HG03432 (cell line): ENCODE data around the gene DIAPH3.

Source experiments
- ATAC-seq: cut with Tn5 transposase; IDR thresholded peaks from one replicate; pipeline ENCODE4 v1.9.1; 2021; ENCODE audit warnings: mild to moderate bottlenecking, moderate library complexity; ENCODE audit not compliant: unreplicated experiment

The DIAPH3 gene

DNA sequence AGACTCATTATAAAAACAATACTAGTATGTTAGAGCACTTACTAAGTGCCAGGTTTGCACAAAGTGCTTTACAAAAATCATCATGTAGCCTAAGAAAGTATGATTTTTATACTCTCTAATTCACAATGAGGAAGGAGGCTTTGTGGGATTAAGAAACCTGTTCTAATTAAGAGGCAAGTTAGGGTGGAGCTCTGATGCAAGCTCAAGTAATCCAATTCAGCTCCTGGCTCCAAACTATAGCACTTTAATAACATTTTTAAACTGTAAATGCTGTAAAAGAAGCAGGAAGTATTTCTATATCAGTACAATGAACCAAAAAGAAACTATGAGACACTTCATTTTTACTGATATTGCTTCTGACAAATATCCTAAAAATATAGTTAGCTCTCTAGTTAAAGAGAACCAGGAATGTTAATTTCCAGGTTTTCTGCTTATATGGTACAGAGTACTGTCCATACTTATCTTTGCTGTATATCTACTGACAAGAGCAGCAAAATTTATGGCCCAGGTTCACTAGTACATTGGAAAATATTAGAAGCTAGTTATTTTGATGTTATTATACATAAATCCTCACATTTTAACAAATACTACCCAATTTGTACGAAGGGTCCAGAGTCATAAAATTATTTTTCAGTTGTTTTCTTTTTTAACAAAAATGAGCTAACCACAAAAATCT lies 482.0 kb downstream of the DIAPH3 start:
- ATAC-seq: no peak

DNA sequence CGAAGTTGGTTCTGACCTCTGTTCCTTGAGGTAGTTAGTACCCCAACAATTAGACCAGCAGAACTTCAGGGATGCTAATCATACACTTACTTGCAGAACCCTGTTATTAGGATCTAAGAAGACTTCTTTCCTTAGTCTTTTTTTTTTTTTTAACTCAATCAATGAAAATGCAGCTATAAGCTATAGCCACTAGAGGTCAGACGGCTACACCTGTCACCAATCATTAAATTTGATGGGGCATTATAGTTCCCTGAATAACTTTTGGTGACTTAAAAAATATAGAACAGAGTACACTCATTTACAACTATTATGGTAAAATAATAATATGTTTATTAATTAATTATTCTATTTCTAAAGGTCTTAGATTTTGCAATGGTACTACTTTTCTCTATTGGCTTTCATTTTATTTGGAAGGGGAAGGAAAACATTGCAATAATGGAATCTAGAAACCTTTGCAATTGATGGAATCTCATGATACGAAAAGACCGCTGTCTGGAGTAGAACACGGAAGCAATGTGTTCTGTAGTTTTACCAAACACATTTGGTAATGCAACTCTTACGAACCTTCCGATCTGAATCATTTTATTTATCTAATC lies 483.2 kb downstream of the DIAPH3 start:
- ATAC-seq: peak; percentile 51

DNA sequence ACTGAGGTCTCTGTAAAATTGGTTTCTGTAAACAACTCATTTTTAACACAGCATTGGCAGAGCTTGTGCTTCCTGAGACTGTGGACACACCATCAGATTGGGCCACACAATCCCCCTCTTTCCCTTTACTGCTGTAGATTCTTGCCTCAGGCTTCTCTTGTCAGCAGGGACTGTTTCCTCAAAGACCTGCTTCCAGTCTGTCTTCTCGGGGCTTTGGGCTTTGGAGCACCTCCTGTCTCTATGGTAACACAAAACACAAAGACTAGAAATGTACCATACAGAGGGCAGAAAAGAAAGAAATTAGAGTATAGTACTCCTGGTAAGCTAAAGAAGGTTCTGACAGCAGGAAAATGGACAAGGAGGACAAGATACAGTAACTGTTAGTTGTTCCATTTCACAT lies 484.5 kb downstream of the DIAPH3 start:
- ATAC-seq: no peak

DNA sequence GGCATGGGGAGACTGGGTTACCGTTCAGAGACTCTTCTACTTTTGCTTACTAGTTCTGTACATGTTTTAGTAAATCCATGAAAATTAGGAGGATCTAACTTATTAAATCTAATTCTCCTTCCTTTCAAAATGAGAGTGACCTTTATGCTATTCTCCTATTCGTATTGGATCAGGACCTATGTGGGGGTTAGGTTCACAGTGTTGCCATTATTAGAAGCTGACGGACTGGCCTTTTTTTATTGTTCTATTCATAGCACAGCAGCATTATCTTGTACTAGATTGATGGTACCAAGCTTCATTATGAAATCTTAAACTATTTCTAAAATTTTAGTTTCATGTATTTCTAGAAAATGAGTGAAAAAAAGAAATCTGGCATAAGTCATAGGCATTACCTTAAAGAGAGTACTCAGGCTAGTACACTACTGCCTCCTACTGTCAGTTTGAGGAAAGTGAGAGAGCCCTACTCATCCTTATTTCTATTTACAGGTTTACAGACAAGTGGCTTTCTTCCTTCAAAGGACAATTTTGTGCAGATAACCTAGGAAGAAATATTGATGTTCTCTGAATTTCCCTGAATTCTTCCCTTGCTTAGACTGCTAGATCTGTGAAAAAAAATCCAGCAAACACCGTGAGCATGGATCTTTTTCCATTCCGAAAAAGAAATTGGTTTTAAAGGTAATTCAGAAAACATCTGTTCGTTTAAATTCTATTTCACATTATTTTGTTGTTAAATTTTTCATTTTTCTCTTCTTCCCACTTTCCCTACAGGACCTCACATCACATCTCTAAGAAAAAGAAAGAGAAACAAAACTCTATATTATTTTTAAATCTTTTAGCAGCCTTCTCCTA lies 485.5 kb downstream of the DIAPH3 start:
- peak; percentile 64 for ATAC-seq

DNA sequence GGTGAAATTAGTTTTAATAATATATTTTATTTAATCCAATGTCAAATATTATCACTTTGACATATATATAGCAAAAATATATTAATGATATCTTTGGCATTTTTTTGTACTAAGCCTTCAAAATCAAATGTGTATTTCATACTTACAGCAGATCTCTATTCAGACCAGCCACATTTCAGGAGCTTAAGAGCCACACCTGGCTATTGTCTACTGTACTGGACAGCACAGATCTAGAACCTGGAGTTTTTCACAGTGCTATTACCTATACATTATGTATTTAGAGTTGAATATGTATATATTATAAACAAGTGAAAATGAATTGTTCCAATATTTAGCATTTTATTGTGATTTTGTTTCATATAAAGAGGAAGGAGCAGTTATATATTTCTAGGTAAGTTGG lies 486.3 kb downstream of the DIAPH3 start:
- ATAC-seq: no peak

DNA sequence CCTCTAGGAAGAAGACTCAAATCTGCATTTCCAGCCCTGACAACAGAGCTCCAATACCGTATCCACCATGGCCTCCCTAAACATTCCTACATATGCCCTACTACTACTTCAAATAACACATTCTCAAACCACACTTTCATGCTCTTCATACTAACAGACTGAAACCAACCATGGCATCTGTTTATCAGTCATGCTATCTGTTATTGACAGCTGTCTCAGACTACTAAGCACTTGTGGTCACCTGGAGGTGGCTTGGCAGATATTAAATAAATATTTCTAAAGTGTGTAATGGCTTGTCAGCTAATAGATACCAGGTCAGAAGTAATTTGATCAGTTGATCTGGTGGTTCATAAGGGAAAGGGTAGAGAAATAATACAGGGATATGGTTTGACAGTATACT lies 489.1 kb downstream of the DIAPH3 start:
- peak; percentile 55 for ATAC-seq

DNA sequence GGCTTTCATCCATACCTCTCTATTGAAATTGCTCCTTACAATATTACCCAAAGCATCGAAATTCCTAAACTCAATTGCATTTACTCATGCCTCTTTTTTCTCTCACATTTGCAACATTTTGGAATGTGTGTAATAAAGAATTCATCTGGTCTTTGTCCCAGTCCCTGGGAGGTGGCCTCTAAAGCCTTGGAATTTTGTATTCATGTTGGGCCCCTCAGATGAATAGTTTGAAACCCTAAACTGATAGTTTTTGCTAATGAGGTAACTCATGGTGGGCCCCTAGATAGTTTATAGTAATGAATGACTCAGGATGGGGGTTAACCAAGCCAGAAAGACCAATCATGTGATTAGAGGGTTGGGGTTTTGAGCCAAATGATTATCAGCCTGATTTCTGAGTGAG lies 490.4 kb downstream of the DIAPH3 start:
- no peak for ATAC-seq

DNA sequence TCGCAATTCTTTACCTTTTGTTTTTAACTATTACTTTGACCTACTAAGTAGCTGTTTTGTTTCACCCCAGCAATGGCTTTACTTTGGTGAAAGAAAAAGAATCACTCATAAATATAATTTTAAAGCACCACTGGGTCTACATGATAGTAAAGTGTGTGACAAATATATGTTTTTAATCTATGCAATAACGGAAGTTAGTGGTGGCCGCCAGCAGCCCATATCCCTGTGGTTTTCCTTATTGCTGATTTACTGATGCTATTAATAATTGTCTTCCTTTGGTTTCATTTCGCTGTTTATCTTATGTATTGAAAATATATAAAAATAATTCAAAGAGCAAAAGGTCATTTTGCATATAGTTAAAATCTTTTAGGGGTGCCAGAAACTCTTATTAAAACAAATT lies 491.3 kb downstream of the DIAPH3 start:
- no peak for ATAC-seq

DNA sequence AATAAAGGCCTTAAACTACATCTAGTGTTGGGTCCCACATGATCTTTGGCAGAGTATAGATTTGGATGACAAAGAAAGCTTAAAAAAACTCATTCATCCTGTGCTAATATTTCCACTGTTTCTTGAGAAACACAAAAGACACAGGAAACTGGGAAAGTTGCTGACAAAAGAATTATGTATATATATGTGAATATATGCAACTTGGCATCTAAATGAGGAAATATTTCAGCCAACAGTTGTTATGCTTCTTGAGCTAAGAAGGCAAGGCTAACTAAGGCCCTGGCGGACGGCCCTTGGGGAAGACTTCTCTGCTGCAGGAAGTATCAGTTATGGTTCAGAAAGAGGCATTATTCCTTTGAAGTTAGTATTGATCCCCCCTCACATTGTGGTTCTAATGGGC lies 491.8 kb downstream of the DIAPH3 start:
- no peak for ATAC-seq

DNA sequence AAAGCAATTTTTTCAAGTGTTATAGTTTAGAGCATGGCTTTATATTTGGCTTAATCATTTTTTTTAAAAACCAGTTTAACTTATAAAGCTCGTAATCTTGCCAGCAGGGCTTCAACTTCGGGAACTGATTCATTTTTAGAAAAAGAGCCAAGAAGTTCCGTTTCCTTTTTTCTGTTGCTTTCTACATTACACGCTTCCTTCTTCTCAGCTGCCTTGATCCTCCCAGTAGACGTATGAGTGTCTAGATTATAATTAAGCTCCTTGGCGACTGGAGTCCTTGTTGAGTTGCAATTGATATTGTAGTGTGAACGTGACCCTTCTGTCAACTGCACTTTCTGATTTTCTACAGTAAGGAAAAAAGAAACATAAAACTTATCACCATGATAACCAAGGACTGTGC lies 497.2 kb downstream of the DIAPH3 start:
- ATAC-seq: peak; percentile 66

DNA sequence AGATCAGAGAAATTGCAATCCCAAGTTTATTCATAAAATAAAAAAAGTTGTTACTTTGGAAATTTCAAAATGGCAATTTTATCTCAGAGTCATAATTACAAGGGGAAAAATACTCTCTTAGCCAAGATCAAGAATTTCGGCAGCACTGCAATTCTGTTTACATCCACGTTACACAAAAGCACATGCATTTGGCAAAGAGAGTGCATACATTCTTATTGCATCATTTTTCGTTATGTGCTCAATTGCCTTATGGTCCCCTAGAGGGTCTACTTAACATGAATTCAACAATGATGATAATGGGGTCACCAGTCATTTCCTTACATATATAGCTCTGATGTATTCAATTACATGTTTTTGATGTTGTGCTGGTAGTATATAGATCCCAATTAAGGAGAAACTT lies 498.0 kb downstream of the DIAPH3 start:
- ATAC-seq: no peak

DNA sequence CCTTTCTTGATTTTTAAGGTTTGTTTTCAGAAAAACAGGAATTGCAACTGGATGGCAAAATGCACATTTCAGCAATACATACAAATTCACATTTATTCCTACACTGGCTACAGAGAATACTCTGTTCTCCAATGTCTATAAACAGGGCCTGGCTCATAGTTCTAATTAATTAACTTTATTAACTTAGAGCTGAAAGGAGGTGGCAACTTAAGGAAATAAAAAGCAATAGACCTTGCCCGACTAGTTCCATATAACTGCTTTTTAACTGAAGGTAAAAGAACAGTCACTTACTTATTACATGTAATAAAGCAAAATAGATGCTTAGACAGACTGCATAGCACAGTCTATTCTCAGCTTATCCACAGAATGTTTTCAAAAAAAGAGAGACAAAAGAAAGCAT lies 498.5 kb downstream of the DIAPH3 start:
- no peak for ATAC-seq

DNA sequence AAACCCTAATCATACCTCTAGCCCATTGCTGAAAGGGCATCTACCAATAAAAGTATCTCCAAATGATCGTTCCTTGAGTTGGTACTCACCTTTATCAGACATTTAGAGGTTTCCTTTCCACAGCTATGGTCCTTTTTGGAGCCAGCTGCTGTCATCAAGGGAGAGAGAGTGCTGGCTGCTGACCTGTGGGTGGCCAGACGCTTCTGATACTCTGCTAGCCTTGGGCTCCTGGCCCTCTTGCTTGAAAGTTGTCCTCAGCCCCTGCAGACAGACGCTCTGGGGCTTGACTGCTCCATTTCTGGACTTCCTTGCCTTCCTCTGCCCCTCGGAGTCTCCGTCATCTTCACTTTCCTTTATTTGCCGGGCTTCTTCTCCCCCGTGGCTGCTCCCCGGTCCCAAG lies 499.1 kb downstream of the DIAPH3 start:
- ATAC-seq: no peak

DNA sequence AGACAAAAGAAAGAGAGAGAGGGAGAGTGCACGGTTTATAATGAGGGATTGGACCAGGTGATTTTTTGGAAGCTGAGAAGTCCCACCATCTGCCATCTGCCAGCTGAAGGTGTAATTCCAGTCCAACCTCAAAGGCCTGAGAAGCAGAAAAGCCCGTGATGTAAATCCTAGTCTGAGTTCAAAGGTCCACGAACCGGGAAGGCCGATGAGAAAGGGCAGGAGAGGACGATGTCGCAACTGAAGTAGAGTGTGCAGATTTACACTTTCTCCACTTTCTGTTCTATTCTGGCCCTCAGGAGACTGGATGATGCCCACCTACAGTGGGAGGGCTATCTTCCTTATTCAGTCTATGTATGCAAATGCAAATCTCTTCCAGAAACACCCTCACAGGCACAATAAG lies 500.0 kb downstream of the DIAPH3 start:
- ATAC-seq: no peak

DNA sequence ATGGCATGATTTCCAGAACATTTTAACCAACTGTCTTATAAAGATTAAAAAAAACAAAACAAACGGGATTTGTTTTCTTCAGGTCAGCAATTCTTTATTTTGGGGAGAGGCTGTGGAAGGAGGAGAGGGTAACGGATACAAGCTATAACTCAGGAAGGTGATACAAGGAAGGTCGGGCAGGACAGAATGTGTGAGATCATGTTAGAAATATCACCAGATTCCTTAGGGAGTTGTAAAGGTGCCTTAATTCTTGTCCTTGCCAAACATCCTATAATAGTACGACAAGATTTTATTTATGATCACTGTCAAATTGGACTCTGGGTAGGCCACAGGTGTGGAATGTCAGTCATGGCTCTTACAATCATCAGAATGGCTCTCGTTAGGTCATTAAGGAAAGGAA lies 503.1 kb downstream of the DIAPH3 start:
- no peak for ATAC-seq

DNA sequence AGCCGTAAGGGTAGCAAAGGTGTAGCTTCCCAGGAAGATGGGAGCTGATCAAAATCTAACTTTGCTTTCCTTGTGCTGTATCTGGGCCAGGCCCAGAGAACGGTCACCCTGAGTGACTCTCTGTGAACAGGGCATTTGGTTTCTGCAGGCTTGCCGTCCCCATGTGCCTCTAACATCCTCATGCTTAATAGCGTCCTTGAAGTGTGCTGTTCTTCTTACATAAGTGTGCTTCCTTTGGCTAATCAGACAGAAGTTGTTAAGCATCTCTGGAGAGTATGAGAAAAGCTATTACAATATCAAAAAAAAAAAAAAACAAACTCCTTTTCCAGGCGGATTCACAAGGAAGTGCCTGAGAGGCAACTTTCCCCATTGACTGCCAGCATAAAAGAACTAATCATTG lies 503.7 kb downstream of the DIAPH3 start:
- no peak for ATAC-seq

DNA sequence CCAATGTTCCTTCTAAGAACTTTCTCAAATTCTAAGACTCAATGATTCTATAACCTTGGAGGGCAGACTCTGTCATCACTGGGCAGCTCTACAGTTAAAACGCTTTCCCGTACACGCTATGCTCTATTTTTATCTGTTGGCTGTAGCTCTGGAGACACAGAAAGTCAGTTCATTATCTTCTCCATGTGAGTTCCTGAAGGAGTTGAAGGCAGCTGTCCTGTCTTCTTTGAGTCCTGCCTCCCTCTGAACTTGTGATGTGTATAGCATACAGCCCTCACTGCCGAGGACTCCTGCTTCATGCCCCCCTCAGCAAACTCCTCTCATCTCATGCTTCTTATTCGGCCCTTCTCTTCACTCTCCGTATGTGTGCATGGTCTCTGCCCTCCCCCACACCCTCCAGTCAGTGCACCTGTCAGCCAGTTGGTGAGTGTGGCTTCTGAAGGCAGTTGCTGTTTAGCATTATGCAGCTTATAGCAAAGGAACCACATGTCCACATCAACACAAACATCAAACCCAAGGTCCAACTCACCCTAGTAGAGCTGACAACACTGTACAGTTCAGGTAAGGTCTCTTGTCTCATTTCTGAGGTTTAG lies 504.9 kb downstream of the DIAPH3 start:
- no peak for ATAC-seq

DNA sequence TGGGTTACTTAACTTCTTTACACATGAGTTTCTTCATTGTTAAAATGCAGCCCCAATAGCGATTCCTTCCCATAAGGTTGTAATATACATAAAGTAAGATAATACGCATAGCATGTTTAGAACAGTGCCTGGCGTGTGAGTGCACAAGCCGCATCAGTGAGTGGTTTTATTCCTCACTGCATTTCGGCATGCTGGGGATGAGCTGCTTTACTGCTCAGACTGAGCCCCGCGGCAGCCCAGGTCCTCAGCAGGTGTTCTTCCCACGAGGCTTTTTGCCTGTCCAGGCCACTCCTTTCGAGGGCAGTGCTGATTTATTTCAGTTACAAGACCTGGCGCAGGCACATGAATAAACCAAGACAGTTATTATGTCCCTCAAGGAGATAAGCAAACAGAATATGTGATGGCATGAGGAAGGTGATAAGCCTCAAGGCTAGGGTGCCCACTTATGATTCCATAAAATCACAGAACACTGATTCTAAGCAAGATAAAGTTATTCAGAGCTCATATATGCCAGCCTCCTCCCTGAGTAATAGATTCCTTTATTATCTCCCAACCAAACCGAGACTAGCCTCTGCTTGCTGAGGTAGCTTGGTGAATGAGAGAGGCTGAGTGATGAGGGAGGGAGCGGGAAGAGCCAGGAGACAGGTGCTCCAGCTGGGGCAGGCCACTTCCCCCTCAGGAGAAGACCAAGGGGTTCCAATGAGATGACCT lies 505.5 kb downstream of the DIAPH3 start:
- ATAC-seq: no peak

DNA sequence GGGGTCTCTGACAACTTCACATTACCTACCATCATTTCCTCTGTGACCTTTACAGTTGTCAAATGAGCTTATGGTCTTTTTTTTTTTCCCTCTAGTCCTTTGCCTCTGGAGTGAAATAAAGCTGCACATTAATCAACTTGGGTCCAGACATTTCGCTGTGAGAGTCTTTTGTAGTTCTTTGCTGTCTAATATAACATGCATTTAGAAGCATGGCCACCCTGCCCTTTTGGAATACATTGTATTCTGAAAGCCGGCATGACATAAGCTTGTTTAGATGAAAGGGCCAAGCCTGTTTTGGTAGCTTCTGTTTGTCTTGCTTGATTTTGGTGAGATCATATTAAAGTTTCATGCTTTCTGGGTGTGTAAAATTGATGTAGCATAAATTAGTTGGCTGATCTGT lies 509.8 kb downstream of the DIAPH3 start:
- ATAC-seq: no peak

DNA sequence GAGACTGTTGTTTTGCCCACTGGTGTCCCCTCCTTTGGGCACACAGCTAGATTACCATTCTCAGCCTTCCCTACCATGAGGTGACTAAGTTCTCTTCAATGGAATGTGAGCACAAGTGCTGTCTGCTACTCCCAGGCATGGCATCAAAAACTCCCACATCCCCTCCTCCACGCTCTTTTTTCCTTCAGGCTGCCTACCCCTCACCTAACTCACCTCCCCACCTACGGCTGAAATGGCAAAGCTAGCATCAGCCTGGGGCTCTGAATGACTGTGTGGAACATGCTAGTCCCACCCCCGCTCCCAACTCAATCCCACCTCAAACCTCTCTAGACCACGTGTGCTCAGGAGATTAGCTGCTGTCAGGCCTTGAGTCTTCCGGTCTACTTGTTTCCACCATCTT lies 512.2 kb downstream of the DIAPH3 start:
- ATAC-seq: no peak
